Endodermal cell (in vitro differentiated cells): ENCODE measurements around the gene CROCC2. TPM values are rescaled to one million over a fixed set of nuclear protein-coding genes. Genes with fewer than 3 reads are reported as not detected.

Source experiments
- DNase-seq: peaks from one replicate; pipeline ENCODE4 v3.0.0-alpha.2; 2017
- H3K27ac ChIP-seq: 2 replicates; pipeline ENCODE4 v1.5.1; 2013; ENCODE audit warnings: mild to moderate bottlenecking, low read depth, low read length, moderate library complexity
- H3K27me3 ChIP-seq: 2 replicates; pipeline ENCODE4 v1.6.1; 2013; ENCODE audit warnings: mild to moderate bottlenecking, low read length, moderate library complexity; ENCODE audit not compliant: insufficient read depth, control insufficient read depth, poor library complexity, severe bottlenecking
- H3K36me3 ChIP-seq: 2 replicates; pipeline ENCODE4 v1.7.0; 2013; ENCODE audit warnings: mild to moderate bottlenecking, low read length, moderate library complexity; ENCODE audit not compliant: control insufficient read depth, insufficient read depth
- H3K4me1 ChIP-seq: one replicate; pipeline ENCODE4 v1.7.0; 2013; ENCODE audit warnings: low read length; ENCODE audit not compliant: control insufficient read depth, insufficient read depth
- H3K4me3 ChIP-seq: 2 replicates; pipeline ENCODE4 v1.5.1; 2013; ENCODE audit warnings: mild to moderate bottlenecking, low read length, moderate library complexity
- H3K9ac ChIP-seq: 2 replicates; pipeline ENCODE4 v1.6.1; 2013; ENCODE audit warnings: mild to moderate bottlenecking, low read length, moderate library complexity; ENCODE audit not compliant: poor library complexity, severe bottlenecking; ENCODE audit errors: extremely low read depth
- H3K9me3 ChIP-seq: 2 replicates; pipeline ENCODE4 v1.6.1; 2013; ENCODE audit warnings: mild to moderate bottlenecking, low read length, moderate library complexity; ENCODE audit not compliant: control insufficient read depth
- H3K27ac Mint-ChIP-seq: 2 replicates; pipeline ENCODE4 v1.8.0; 2020; ENCODE audit warnings: mixed read lengths
- H3K27me3 Mint-ChIP-seq: 2 replicates; pipeline ENCODE4 v1.8.0; 2021; ENCODE audit warnings: mild to moderate bottlenecking, mixed read lengths; ENCODE audit not compliant: insufficient read depth
- H3K36me3 Mint-ChIP-seq: 2 replicates; pipeline ENCODE4 v1.8.0; 2020; ENCODE audit warnings: low read depth, mixed read lengths
- H3K4me1 Mint-ChIP-seq: 2 replicates; pipeline ENCODE4 v1.8.0; 2020; ENCODE audit warnings: mixed read lengths
- H3K4me3 Mint-ChIP-seq: 2 replicates; pipeline ENCODE4 v1.8.0; 2020; ENCODE audit warnings: mild to moderate bottlenecking, moderate library complexity, mixed read lengths
- H3K9me3 Mint-ChIP-seq: 2 replicates; pipeline ENCODE4 v1.8.0; 2020; ENCODE audit warnings: mild to moderate bottlenecking, mixed read lengths
- CTCF ChIP-seq: fragments of 200-600 bp; sonication (generic); conservative IDR thresholded peaks from 2 replicates; pipeline ENCODE4 v1.5.0; 2021; ENCODE audit warnings: antibody characterized with exemption, mild to moderate bottlenecking
- WGBS, 2 experiments: methylation state at CpG; one replicate each; pipeline versions ENCODE4 v1.1.5 to v1.1.7; 2013; ENCODE audit warnings: missing lambda C conversion rate in 2 of 2, mixed read lengths in 1 of 2; ENCODE audit not compliant: insufficient coverage in 1 of 2, insufficient read length in 1 of 2; 5-methylcytosine and 5-hydroxymethylcytosine counted together
- total RNA-seq, 2 donors: library from RNA; stranded (reverse); fragmentation: NEBNext Ultra II Directional in 1 of 2; extraction: Animal tissue kit (Norgen Biotek cat#: 25700) in 1 of 2; gene quantifications; 2 replicates in 1 of 2; 3 replicates in 1 of 2; pipeline ENCODE4 v1.2.1, GENCODE V29; 2021

The CROCC2 gene
- total RNA-seq, 2 donors from 2014 or later = not detected

GRCh38 chr2:240983361-240983995 is 77.3 kb downstream of the CROCC2 start:
- Mint-ChIP-seq H3K27me3 (peaks cover 20% of the 10 kb centered on the region), H3K4me1 (no peaks in the 10 kb centered on the region), H3K27ac (no peak overlapping the region), H3K9me3 (no peaks in the 10 kb centered on the region), H3K36me3 (no peaks in the 10 kb centered on the region), H3K4me3 (no peak overlapping the region)
- H3K4me3 ChIP-seq = no peak overlapping the region
- peaks cover 27% of the 10 kb centered on the region for H3K27me3 ChIP-seq
- peak; percentile 93 for DNase-seq
- H3K36me3 ChIP-seq = no peaks in the 10 kb centered on the region
- H3K4me1 ChIP-seq = no peaks in the 10 kb centered on the region
- H3K27ac ChIP-seq = no peak overlapping the region
- WGBS, 2 experiments = 13 to 19% methylated on average over 27 to 45 of the region's 45 CpGs
- no peak overlapping the region for H3K9ac ChIP-seq
- TF ChIP-seq CTCF = peak; percentile 90
- no peaks in the 10 kb centered on the region for H3K9me3 ChIP-seq

- no peaks in the 10 kb centered on the region for H3K4me1 Mint-ChIP-seq
- Histone ChIP-seq H3K27ac (no peak overlapping the region), H3K9me3 (no peaks in the 10 kb centered on the region), H3K9ac (no peak overlapping the region), H3K4me3 (no peak overlapping the region), H3K4me1 (no peaks in the 10 kb centered on the region), H3K36me3 (no peaks in the 10 kb centered on the region), H3K27me3 (peaks cover 27% of the 10 kb centered on the region)
- no peak for DNase-seq
- WGBS, 2 experiments = 87 to 89% methylated on average over 6 to 18 of the region's 18 CpGs
- H3K9me3 Mint-ChIP-seq = no peaks in the 10 kb centered on the region
- no peak overlapping the region for H3K4me3 Mint-ChIP-seq
- H3K36me3 Mint-ChIP-seq = no peaks in the 10 kb centered on the region
- TF ChIP-seq CTCF = no peak
- no peak overlapping the region for H3K27ac Mint-ChIP-seq
- peaks cover 20% of the 10 kb centered on the region for H3K27me3 Mint-ChIP-seq
These were observed 77.9 kb downstream of the CROCC2 start for GRCh38 chr2:240983996-240984498.

DNA sequence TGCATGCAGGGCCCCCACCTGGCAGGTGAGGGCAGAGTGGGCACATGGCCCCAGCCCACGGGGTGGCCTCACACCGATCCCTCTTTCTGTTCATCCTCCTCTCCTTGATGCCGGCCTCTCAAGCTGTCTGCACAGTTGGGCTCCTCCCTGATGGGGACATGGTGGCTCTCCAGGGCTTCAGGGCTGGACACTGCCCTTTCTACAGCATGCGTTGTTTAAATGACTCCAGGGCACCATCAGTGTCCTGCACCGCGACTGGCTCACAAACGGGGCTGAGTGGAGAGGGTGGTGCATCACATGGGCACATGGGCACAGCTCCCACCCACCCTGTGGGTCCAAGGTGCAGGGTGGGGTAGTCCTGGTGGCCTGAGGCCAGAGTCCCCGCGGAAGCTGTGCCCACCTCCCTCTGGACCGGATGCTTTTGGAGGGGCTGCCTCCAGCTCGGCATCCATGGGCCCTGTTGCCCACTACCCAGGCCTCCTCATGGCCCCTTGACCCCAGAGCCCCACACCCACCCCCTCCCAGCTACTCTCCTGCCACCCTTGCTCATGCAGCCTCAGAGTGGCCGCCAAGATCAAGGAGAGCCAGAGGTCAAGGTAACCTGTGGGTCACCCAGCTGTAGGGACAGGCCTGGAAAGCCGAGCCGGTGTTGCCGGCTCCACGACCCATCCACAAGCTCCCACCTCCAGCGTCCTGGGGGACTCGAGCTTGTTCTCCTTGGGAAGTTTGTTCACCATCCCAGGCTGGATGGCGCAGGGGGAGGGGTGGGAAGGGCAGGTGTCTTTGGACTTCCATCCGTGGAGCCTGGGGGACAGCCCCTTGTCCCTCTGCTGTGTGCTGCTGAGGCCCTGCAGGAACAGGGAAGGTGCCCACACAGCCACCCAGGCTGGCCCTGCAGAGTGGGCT is 80.0 kb downstream of the CROCC2 start:
- H3K36me3 Mint-ChIP-seq = no peaks in the 10 kb centered on the region
- Histone ChIP-seq H3K27me3 (peaks cover 26% of the 10 kb centered on the region), H3K9me3 (no peaks in the 10 kb centered on the region), H3K4me3 (no peak overlapping the region), H3K4me1 (no peaks in the 10 kb centered on the region), H3K27ac (no peak overlapping the region), H3K36me3 (no peaks in the 10 kb centered on the region), H3K9ac (no peak overlapping the region)
- H3K9me3 Mint-ChIP-seq = no peaks in the 10 kb centered on the region
- H3K27me3 Mint-ChIP-seq = peaks cover 18% of the 10 kb centered on the region
- H3K27ac Mint-ChIP-seq = no peak overlapping the region
- no peak overlapping the region for H3K4me3 Mint-ChIP-seq
- 79 to 86% methylated on average over 7 to 20 of the region's 20 CpGs for WGBS, 2 experiments
- DNase-seq = no peak
- H3K4me1 Mint-ChIP-seq = no peaks in the 10 kb centered on the region
- no peak for TF ChIP-seq CTCF
